ENCODE data around the gene DCHS2.

DCHS2 gene

DNA sequence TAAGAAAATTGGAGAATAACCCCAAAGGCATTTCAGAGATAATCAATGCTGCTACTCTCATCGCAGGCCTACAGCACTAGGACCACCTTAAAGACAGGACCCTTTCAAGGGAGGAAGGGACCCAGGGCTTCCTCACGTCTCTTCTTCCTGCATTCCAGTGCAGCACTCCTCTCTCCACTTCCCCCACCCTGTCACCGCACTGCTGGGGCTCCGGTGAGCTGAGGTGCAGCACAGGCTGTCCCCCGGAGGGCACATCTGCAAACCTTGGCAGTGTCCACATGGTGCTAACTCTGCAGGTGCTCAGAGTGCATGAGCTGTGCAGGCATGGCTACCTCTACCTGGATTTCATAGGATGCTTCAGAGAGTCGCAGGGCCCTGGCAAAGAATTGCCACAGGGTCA lies 305.6 kb downstream of the DCHS2 start:
- Histone ChIP-seq H3K4me3 (no peak overlapping the region), H3K9me3 (no peaks in the 10 kb centered on the region), H3K27ac (no peak overlapping the region), H3K36me3 (no peaks in the 10 kb centered on the region), H3K27me3 (no peaks in the 10 kb centered on the region), H3K4me1 (no peaks in the 10 kb centered on the region)
- TF ChIP-seq CTCF (IDR thresholded peaks at IDR 0.05), result no peak
- no peak for DNase-seq
- intact Hi-C loops (cut with DNase I; ENCODE audit: low total_unique reads), result no loop called here

DNA sequence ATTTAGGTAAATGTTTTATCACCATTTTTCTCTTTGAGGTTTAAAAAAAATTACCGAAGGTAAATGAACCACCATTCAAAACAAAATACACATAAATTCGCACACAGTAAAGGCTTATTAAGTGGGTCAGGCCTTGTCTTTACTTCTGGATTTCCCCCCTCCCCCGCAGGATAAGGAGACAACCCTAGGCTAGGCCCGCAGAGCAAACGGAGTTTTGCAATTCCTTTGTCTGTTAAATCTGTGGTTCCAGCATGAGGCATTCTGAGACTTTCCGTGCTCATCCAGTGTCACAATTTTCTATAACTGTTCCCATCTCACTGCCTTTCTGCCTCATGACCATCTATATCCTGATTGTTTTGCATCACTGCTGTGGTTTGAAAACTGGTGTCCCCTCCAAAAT lies 307.4 kb downstream of the DCHS2 start:
- Histone ChIP-seq H3K9me3 (no peaks in the 10 kb centered on the region), H3K36me3 (no peaks in the 10 kb centered on the region), H3K4me3 (no peak overlapping the region), H3K27ac (no peak overlapping the region), H3K27me3 (no peaks in the 10 kb centered on the region), H3K4me1 (no peaks in the 10 kb centered on the region)
- no peak for TF ChIP-seq CTCF (IDR thresholded peaks at IDR 0.05)
- no peak for DNase-seq
- intact Hi-C loops (cut with DNase I; ENCODE audit: low total_unique reads), result no loop called here

DNA sequence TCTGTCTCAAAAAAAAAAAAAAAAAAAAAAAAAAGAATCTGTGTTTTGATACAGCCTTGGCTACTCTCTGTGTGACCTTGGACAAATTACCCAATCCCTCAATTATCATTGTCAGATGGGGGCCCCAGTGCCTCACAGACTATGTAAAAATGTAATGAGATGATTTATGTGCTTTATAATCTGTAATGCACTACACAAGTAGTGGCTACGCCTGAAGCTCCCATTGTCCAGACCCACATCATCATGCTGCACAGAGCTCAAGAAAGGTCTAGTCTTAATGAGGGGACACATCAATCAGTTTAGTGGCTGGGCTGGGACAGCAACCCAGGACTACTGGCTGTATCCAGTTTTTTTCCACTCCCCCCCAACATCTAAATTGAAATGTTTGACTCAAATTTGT lies 308.3 kb downstream of the DCHS2 start:
- intact Hi-C loops (cut with DNase I; ENCODE audit: low total_unique reads), result no loop called here
- Histone ChIP-seq H3K27ac (no peak overlapping the region), H3K9me3 (no peaks in the 10 kb centered on the region), H3K4me3 (no peak overlapping the region), H3K36me3 (no peaks in the 10 kb centered on the region), H3K4me1 (no peaks in the 10 kb centered on the region), H3K27me3 (no peaks in the 10 kb centered on the region)
- TF ChIP-seq CTCF (IDR thresholded peaks at IDR 0.05), result no peak
- no peak for DNase-seq
